ENCODE results near the gene GNG8. TPM values are rescaled to one million over a fixed set of nuclear protein-coding genes. Genes with fewer than 3 reads are reported as not detected.
A peak's percentile ranks its signal among the peaks of the same experiment; 100 is the strongest.
"Not testable (repeated sequence)": the region's sequence is repeated elsewhere in the genome, so short reads cannot be mapped to it uniquely, and the experiment has no call there.

GNG8 gene
- total and polyA plus RNA-seq, 9 of the 15 experiments (the other 6 are each of a cell fraction or from before 2014, with no cell fraction given), result 1.3 TPM; not detected in 8

- TF ChIP-seq PKNOX1 (IDR thresholded peaks at IDR 0.05) (peak; percentile 58; the same call in 1 of the 2 replicates), BCOR (IDR thresholded peaks at IDR 0.05) (peak; percentile 53; the same call in 1 of the 2 replicates), EP400 (IDR thresholded peaks at IDR 0.05) (peak; percentile 36; the same call in 1 of the 2 replicates), ZC3H8 (IDR thresholded peaks at IDR 0.05) (0 out of 2 replicates have a peak, but pooled peaks have one; percentile 4), USF2 (CRISPR knock-in tag; IDR thresholded peaks at IDR 0.05) (peak; percentile 74), NR4A1 (tag; IDR thresholded peaks at IDR 0.05) (peak; percentile 50; the same call in 1 of the 2 replicates), TCF3 (CRISPR knock-in tag; IDR thresholded peaks at IDR 0.05) (peak; percentile 81), SPI1 (IDR thresholded peaks at IDR 0.05; ENCODE audit: borderline replicate concordance, low read depth, low read length) (peak; percentile 68), TCF7 (IDR thresholded peaks at IDR 0.05; ENCODE audit: borderline replicate concordance) (peak; percentile 98), KAT7 (CRISPR knock-in tag; IDR thresholded peaks at IDR 0.05; ENCODE audit: borderline replicate concordance) (peak; percentile 56; the same call in 1 of the 2 replicates), HLTF (IDR thresholded peaks at IDR 0.05) (0 out of 2 replicates have a peak, but pooled peaks have one; percentile 46)
- not testable (repeated sequence) for TF ChIP-seq NR4A1 (CRISPR knock-in tag; IDR thresholded peaks at IDR 0.05)
Observed at GRCh38 chr19:46628970-46629369, 7.0 kb downstream of the GNG8 start (continued).

All from K562 (cell line).